Measurements from ENCODE around the gene CTTNBP2.

The CTTNBP2 gene

DNA sequence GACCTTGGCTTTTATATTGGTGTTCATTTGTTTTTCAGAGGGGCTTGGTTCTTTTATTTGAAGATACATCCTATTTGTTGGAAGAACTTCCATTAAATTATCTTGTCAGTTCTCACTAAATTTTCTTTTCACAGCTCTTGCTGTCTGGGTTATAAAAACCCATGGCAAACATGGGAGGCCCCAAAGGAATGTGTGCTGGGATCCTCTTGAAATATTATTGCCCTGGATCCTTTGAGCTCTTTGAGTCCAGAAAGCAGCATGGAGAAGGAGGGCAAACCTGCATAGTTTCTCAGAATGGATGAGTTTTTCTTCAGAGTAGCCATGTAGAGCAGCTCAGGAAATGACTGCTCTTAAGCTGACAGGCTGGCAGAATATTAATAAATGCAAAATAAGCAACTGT lies 187.4 kb downstream of the CTTNBP2 start:
- DNase-seq (ENCODE audit: low spot score): no peak

DNA sequence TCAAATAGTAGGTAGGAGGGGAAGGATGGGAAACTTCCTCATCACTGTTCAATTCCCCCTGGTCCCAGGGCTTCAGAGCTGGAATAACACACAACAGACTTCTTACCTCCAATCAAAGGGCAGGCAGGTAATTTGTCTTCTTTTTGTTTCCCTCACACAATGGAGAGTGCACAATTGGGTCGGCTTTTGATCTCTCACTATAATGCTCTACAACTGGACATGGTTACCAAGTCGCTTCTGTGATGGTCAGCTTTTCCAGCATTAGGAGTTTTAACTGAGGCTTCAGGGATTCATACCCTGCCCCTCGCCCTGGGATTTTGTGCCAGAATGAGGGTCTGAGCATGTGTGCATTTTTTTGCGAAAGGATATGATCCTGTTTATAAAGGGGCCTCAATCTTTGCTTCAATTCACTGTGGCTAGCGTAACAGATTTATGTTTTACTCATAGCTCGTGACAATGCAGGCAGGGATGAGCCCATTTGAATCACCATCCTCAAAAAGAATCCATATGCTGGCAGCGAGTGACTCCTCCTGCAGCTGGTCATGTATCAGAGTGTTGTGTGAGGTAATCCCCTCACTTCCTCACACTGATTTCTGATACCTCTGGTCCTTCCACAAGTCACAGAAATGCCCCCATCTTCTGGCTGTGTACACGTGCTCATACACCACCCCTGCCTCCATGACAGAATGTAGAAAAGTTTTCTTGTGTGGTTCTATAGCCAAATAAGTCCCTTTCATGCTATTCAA lies 189.6 kb downstream of the CTTNBP2 start:
- DNase-seq (ENCODE audit: low spot score): peak; percentile 40

DNA sequence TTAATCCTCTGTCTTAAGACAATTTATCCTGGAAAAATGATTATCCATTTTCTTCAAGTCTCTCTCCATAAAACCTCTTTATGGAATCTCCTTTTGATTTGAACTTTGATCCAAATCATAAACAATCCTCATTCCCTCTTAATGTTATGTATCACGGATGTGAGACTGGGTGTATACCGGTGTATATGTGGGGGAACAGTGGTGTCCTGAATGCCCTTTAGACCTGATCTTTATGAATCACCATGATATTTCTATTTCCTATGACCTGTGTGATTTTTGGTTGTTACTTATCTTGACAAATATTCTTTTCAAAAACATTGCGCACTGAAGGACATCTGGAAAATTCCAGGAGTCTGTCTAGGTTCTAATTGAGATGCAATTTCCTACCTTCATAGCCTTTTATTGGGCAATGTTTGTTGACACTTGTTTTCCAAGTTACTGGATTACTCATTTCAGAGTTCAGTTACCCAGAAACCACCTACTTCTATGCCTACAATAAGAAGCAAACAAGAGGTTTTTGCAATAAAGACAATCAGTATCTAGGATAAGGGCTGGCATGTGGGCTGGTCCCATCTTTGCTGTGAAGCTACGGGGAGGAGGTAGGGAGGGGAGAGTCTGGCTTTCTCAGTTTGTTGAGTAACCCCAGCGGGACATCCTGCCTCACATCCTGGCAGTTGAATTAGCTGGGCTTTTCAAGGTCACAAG lies 190.4 kb downstream of the CTTNBP2 start:
- no peak for DNase-seq (ENCODE audit: low spot score)

DNA sequence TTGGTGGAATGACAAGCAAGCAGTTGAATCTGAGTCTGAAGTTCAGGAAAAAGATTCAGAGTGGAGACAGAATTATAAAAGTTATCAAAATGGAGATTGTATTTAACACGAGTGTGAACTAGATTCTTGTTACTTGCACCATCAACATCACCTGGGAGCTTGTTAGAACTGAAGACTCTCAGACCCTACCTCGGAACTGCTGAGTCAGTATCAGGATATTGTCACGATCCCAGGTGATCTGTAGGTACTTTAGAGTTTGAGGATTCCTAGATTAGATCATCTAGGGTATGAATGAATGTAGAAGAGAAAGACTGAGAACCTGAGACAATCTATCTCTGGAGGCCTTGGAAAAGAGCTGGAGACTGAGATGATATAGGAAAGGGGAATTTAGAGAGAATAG lies 194.1 kb downstream of the CTTNBP2 start:
- DNase-seq (ENCODE audit: low spot score): no peak

DNA sequence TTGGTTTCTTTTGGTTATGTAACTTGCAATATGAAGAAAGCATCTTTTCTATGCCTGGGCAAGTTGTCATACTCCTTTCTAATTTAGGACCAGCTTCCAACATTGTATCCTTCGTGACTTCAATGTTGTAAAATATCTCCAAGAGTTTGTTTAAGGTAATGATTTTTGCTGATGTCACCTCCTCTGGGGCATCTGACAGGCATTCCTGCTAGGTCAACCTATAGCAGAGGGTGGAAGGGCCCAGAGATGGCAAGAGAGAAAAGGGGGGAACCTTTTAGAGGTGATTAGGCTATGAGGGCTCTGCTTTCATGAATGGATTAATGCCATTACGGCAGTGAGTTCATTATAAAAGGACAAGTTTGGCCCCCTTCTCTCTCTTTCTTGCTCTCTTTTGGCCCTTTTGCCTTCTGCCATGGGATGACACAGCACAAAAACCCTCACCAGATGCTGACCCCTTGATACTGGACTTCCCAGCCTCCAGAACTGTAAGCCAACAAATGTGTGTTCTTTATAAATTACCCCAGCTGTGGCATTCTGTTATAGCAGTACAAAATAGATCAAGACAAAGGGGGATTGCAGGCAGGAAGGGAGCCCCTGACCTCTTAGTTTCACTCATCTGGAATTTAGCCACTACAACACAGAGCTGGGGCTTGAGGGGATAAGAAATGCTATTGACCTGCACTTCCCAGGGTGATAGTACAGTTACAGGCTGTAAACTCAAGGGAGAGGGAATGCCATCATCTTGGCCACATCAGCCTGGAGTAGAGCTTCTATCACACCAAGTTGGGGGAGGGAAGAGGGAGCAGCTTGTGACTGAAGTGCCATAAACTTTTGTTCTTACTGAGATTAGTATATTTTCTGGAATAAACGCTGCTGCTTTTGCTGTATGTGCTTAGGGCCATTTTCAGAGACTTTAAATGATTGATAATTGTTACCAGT lies 197.5 kb downstream of the CTTNBP2 start:
- no peak for DNase-seq (ENCODE audit: low spot score)

DNA sequence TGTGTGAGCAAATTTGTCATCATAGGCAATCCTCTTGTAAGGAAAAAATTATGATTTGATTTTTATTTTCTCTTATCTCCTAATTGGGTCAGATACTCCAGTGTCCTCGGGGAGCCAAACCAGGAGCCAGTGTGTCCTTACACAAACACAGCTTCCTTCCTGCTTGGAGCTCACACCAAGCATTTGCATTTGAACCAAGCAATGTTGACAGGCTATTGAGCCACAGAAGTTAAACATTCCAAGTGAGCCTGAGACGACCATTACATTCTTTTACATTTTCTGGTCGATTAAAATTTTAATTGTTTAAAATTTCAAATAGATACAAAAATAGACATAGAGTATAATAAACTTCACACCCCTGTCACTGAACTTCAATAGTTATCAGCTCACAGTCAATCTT lies 198.6 kb downstream of the CTTNBP2 start:
- no peak for DNase-seq (ENCODE audit: low spot score)

DNA sequence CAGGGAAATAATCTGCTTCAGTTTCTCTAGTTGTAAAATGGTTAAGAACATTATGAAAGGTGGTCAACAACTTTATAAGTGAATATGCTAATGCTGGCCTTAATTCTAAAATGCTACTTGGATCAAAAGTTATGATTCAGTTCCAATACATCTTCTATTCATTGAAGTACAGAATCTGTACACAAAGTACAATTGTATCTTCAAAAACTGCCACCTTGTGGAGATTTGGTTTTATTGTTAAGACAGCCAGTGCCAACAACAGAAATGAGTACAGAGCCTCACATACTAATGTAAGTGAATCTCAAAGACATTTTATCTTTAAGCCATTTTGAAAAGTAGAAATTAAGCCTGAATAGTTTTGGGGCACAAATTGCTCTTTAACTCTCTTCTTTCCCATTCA lies 199.4 kb downstream of the CTTNBP2 start:
- peak; percentile 63 for DNase-seq (ENCODE audit: low spot score)

DNA sequence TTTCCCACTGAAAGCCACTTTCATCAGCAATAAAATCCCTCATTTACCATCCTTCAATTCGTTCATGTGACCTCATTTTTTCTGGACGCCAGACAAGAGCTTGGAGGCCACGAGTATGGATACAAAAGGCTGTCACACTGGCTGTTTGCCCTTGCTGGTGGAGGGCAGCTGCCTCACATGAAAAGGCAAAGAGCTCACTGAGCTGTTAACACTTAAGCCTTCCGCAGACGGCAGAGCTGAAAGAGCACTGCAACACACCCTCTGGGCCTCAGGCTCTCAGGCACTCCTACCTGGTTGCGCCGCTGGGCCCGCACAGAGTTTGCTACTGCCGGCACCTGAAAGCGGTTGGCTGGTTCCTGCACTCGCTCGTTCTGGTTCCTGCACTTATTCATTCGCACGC lies 199.9 kb downstream of the CTTNBP2 start:
- no peak for DNase-seq (ENCODE audit: low spot score)

DNA sequence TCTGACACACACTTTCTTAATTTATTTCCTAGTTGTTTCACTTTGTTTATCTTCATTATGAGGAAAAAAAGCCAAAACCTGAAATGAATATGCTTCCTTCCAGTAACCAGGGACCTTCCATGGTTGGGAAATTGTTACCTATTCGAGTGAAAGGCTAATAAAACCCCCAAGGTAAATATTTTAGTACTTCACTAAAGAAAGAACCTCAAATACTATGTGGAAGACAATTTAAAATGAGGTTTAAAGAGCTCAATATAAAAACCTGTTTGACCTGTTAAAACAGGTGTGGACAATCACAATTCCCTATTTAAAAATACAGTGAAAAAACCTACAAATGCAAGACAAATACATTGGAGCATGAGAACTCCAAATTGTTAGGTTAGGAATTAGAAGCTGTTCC lies 200.8 kb downstream of the CTTNBP2 start:
- no peak for DNase-seq (ENCODE audit: low spot score)

DNA sequence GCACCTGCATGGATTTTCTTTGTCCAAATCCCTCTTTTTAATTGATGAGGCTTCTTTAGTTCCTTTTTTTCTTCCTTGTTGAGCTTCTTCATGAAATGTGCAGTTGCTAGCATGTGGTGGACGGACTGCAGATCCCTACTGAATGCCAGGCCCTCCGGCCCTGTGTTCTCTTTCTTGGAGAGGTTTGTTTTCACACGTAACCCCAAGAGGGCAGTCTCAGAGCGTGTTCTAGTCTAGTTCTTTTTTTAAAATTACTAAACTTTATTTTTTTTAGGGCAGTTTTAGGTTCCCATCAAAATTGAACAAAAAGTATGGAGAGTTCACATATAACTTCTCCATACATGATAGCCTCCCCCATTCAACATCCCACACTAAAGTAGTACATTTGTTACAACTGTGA lies 203.4 kb downstream of the CTTNBP2 start:
- DNase-seq (ENCODE audit: low spot score): no peak

DNA sequence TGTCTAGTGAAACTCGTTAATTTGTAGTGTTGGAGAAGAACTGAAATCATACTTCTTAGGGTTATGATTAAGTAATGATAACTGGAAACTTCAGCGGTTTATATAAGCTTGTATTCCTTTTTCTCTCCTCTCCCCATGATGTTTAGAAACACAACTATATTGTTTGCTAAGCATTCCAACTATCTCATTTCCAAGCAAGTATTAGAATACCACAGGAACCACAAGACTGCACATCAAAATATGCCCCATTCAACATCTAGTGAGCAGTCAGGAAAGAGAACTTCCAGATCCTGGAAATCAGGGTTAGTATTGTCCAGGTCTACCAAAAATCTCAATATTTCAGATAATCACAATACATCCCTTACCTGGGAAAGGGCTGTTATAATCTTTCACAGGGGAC lies 205.8 kb downstream of the CTTNBP2 start:
- no peak for DNase-seq (ENCODE audit: low spot score)

DNA sequence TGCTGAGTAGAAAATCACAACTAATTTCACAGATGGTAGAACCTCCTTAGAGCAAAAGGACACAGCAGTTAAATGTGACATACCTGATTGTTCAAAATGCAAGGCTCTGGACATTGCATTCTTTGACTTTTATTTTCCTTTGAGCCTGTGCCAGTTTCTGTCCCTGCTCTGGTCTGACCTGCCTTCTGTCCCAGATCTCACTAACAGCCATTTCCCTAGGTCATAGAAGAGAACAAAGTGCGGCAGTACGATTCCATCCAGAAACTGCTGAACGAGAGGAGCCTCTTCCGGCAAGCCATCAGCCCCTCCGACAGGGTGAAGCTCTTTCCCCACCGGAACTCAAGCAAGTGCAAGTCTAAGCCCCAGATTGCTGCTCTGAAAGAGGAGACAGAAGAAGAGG lies 206.6 kb downstream of the CTTNBP2 start:
- no peak for DNase-seq (ENCODE audit: low spot score)

DNA sequence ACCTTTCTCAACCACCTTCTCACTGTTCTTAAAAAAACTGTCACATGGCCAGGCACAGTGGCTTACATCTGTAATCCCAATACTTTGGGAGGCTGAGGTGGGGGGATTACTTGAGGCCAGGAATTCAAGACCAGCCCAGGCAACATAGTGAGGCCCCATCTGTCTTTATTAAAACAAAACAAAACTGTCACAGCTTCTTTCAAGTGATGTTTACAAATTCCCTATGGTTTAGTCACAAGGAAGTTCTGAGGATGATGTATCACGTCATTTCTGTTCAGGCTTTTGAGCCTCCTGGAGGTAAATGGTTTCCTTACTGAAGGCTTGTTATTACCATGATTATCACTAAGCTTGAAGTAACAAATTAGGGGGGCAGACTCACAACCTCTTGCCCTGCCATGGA lies 207.2 kb downstream of the CTTNBP2 start:
- DNase-seq (ENCODE audit: low spot score): peak; percentile 37

DNA sequence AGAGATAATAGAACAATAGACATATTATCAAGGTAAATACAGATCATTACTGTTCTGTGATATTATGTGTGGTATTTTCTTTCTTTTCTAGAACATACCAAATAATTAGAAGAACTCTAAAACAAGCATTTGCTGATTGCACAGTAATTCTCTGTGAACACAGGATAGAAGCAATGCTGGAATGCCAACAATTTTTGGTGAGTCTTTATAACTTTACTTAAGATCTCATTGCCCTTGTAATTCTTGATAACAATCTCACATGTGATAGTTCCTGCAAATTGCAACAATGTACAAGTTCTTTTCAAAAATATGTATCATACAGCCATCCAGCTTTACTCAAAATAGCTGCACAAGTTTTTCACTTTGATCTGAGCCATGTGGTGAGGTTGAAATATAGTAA lies 207.9 kb downstream of the CTTNBP2 start:
- DNase-seq (ENCODE audit: low spot score): no peak

DNA sequence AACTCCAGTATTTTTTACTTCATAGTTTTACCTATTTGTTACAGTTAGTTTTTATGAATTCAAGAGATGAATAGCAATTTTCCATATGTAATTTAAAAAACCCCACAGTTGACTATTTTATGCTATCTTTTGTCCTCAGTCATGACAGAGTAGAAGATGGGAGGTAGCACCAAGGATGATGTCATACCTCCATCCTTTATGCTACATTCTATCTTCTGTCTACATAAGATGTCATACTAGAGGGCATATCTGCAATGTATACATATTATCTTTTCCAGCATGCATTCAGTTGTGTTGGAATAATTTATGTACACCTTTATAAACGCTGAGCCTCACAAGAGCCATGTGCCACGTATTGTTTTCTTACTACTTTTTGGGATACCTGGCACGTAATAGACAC lies 209.2 kb downstream of the CTTNBP2 start:
- no peak for DNase-seq (ENCODE audit: low spot score)

DNA sequence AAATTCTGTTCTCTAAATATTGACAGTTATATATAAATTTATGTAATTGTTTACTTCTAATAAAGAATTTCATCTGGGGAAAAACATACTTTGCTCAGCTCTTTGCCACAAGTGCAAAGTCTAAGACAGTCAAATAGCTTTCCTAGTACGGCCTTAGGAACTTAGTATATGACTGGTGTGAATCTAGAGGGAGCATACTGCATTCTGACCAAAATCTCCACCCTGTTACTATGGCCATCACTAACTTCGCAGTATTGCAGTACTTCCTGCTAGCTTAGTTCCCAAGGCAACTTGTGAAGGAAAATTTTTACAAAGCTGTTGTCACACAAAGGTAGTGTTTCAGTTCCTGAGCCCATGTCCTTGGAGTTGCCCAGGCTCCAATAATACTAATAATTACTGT lies 211.9 kb downstream of the CTTNBP2 start:
- DNase-seq (ENCODE audit: low spot score): no peak

All from RKO (cell line).